Upper lobe of right lung (tissue), 1 donor: Measurements from ENCODE around the gene ATP10A. TPM values are rescaled to one million over a fixed set of nuclear protein-coding genes. Genes with fewer than 3 reads are reported as not detected.

Source experiments
- ATAC-seq: fragments of 200-7000 bp; cut with Tn5 transposase; one replicate; pipeline ENCODE4 v1.9.1; 2020; ENCODE audit warnings: mild to moderate bottlenecking, moderate library complexity
- DNase-seq: peaks from one replicate; pipeline ENCODE4 v3.0.0-alpha.2; 2020
- H3K27ac ChIP-seq: fragments of 200-600 bp; one replicate; pipeline ENCODE4 v1.8.0; 2022
- H3K27me3 ChIP-seq: fragments of 200-600 bp; one replicate; pipeline ENCODE4 v1.8.0; 2022; ENCODE audit warnings: mild to moderate bottlenecking
- H3K36me3 ChIP-seq: fragments of 200-600 bp; one replicate; pipeline ENCODE4 v1.8.0; 2022
- H3K4me1 ChIP-seq: fragments of 200-600 bp; one replicate; pipeline ENCODE4 v1.8.0; 2022
- H3K4me3 ChIP-seq: fragments of 200-600 bp; one replicate; pipeline ENCODE4 v1.8.0; 2022; ENCODE audit warnings: mild to moderate bottlenecking
- H3K9me3 ChIP-seq: fragments of 200-600 bp; one replicate; pipeline ENCODE4 v1.8.0; 2022
- CTCF ChIP-seq: fragments of 200-600 bp; IDR thresholded peaks from one replicate; pipeline ENCODE4 v1.8.0; 2022; ENCODE audit warnings: antibody characterized with exemption
- intact Hi-C: fragments of 100-400 bp; cut with DNase I; formaldehyde crosslinking; loops from one replicate; pipeline ENCODE4 v1.11.0; 2022
- total RNA-seq: library from RNA; stranded (reverse); fragmentation: NEBNext Ultra II Directional; extraction: Animal tissue kit (Norgen Biotek cat#: 25700); gene quantifications from one replicate; pipeline ENCODE4 v1.2.1, GENCODE V29; 2021
- donor health status: DM: no; HTN: yes; CAD: no; lungs with severe emphysema.

The ATP10A gene
- total RNA-seq, 1 donor from 2014 or later: 31.1 TPM

GRCh38 chr15:25890529-25890928 is 27.4 kb upstream of the ATP10A start:
- Histone ChIP-seq H3K27me3 (no peaks in the 10 kb centered on the region), H3K4me1 (peaks cover 7% of the 10 kb centered on the region), H3K27ac (no peak overlapping the region), H3K4me3 (no peak overlapping the region), H3K9me3 (no peaks in the 10 kb centered on the region), H3K36me3 (no peaks in the 10 kb centered on the region)
- intact Hi-C loops: no loop called here
- no peak for TF ChIP-seq CTCF
- DNase-seq: no peak
- no peak for ATAC-seq

- Histone ChIP-seq H3K27me3 (no peaks in the 10 kb centered on the region), H3K27ac (no peak overlapping the region), H3K4me1 (peaks cover 13% of the 10 kb centered on the region), H3K9me3 (no peaks in the 10 kb centered on the region), H3K36me3 (no peaks in the 10 kb centered on the region), H3K4me3 (no peak overlapping the region)
- ATAC-seq: no peak
- intact Hi-C loops: no loop called here
- no peak for DNase-seq
- TF ChIP-seq CTCF: no peak
These were observed 24.7 kb upstream of the ATP10A start for GRCh38 chr15:25887870-25888269.

- DNase-seq (peak; percentile 88), ATAC-seq (peak; percentile 89)
- Histone ChIP-seq H3K36me3 (no peaks in the 10 kb centered on the region), H3K4me1 (peaks cover 13% of the 10 kb centered on the region), H3K27ac (peak overlapping the region; percentile 24), H3K9me3 (no peaks in the 10 kb centered on the region), H3K27me3 (no peaks in the 10 kb centered on the region), H3K4me3 (no peak overlapping the region)
- TF ChIP-seq CTCF: no peak
- intact Hi-C loops: no loop called here
These were observed 23.5 kb upstream of the ATP10A start for GRCh38 chr15:25886498-25887140.

- intact Hi-C loops: no loop called here
- Histone ChIP-seq H3K9me3 (no peaks in the 10 kb centered on the region), H3K27me3 (no peaks in the 10 kb centered on the region), H3K27ac (no peak overlapping the region), H3K4me1 (peaks cover 13% of the 10 kb centered on the region), H3K36me3 (no peaks in the 10 kb centered on the region), H3K4me3 (no peak overlapping the region)
- DNase-seq (no peak), ATAC-seq (no peak)
- TF ChIP-seq CTCF: no peak
These were observed 21.2 kb upstream of the ATP10A start for GRCh38 chr15:25884370-25884769.

- Histone ChIP-seq H3K36me3 (no peaks in the 10 kb centered on the region), H3K9me3 (no peaks in the 10 kb centered on the region), H3K4me3 (no peak overlapping the region), H3K27ac (peak overlapping the region; percentile 18), H3K4me1 (peaks cover 13% of the 10 kb centered on the region), H3K27me3 (no peaks in the 10 kb centered on the region)
- intact Hi-C loops: no loop called here
- no peak for TF ChIP-seq CTCF
- peak; percentile 65 for ATAC-seq
- no peak for DNase-seq
These were observed 20.5 kb upstream of the ATP10A start for GRCh38 chr15:25883463-25884259.
